ENCODE results near the gene MED29.

Gene MED29

DNA sequence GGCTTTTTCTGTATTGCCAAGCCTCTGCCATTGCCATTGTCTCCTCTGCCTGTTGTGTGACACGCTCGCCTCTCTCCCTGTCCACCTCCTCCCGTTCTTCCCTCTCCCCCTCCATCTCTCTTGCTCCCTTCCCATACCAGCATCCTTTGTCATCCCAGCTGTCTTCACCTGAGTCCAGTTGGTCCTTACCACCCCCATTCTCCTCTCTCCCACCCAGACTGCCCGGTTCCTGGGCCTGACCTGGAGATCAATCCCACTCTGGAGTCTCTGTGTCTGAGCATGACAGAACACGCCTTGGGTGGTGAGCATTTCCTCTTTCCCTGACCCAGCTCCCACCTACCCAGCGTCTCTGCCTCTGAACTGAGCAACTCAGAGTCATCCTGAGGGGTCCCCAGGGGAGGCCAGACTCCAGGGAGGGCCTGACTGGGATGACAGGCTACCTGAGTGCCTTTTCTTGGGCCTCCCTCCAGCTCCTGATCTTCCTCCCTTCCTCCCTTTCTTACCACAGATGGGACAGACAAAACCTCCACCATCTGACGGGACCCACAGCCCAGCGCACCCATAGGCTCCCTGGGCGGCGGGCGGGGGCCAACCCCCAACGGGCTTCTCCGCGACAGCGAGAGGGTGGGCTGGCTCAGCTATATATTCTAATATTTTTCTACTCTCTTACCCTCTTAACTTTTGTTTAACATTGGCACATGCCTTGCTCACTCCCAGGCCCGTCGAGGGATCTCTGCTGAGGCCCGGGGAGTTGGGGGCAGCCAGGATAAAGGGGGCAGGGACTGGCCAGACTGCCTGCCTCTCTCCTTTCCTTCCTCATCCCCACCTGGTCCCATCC, 8.0 kb upstream of the MED29 start:
- Histone ChIP-seq H3K9me3 (ENCODE audit: control insufficient read depth, low read length) (no peaks in the 10 kb centered on the region), H3K4me1 (ENCODE audit: control insufficient read depth, insufficient read depth, low read length, poor library complexity, severe bottlenecking) (peaks cover 3% of the 10 kb centered on the region), H3K27ac (ENCODE audit: low read depth, low read length, severe bottlenecking) (no peak overlapping the region), H3K4me3 (ENCODE audit: extremely low read depth, insufficient read depth, low read length, poor library complexity, severe bottlenecking) (no peak overlapping the region), H3K36me3 (ENCODE audit: control insufficient read depth, insufficient read depth, low read length) (peaks cover 95% of the 10 kb centered on the region)
- WGBS, 2 experiments (ENCODE audit: insufficient coverage in 2 of 2), result 97% methylated on average over 15 to 17 of the region's 18 CpGs

DNA sequence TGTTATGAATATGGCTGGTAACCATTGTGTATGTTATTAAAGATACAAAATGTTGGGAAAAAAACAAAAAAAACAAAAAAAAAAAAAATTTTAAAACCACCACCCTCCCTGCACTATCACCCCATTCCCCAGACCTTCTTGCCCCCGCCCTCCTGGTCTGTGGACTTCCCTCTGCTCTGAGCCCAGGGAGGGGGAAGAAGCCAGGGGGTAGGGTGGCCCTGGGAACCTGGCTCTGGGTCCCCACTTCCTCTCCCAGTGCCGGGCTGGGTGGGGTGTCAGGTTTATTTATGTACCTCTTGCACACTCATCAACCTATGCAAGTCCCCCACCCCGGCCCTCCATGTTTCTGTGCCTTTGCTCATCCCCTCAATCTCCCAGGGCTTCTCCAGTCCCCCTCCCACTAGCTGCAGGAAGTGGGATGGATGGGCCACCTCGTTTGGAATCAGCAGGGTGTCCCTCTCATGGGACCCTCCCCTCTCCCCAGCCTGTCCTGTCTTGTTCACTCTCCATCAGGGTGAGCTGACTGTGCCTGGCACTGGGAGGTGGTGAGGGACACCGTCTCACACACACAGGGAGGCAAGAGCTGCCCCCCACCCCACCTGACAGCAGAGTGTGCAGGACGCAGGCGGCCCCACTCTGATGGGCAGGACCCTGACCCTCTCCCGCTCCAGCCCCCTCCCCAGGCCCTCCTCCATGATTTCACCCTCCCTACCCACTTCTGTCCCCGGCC, 6.2 kb upstream of the MED29 start:
- Histone ChIP-seq H3K4me1 (ENCODE audit: control insufficient read depth, insufficient read depth, low read length, poor library complexity, severe bottlenecking) (peaks cover 10% of the 10 kb centered on the region), H3K36me3 (ENCODE audit: control insufficient read depth, insufficient read depth, low read length) (peaks cover 94% of the 10 kb centered on the region), H3K27ac (ENCODE audit: low read depth, low read length, severe bottlenecking) (peak overlapping the region; percentile 16), H3K4me3 (ENCODE audit: extremely low read depth, insufficient read depth, low read length, poor library complexity, severe bottlenecking) (no peak overlapping the region), H3K9me3 (ENCODE audit: control insufficient read depth, low read length) (no peaks in the 10 kb centered on the region)
- 67 to 100% methylated on average over 1 of the region's 9 CpGs for WGBS, 2 experiments (ENCODE audit: insufficient coverage in 2 of 2)

DNA sequence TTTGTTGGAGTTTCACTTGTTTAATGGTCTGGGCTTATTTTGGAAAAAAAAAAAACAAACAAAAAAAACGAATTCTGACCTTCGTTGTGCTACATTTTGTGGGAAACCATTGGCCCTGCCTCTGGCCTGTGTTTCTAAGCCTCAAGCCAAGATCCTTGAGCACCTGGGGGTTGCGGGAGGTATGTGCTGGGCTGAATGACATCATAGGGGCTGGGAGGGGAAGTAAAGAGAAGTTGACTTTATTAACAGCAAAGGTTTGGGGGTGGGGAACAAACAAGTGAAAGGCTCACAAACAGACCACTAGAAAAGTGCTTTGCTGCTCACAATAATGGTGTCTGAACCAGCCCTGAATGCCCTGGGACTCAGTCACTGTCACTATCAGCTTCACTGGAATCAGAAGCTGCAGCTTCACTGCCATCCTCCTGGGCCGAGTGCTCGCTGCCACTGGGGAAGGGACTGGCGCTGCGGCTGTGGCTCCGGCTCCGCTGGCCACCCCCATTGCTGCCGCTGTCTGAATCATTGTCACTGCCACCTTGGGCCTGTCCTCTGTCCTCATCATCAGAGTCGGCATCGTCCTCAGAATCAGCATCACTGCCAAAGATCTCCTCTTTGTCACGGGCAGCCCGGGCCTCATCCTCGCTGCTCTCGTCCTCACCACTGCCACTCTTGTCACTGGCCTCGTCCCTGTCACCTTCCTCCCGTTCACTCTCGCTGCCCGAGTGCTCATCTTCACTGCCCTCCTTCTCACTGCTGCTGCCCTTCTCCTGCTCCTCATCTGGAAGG, 5.4 kb upstream of the MED29 start:
- Histone ChIP-seq H3K4me3 (ENCODE audit: extremely low read depth, insufficient read depth, low read length, poor library complexity, severe bottlenecking) (no peak overlapping the region), H3K9me3 (ENCODE audit: control insufficient read depth, low read length) (no peaks in the 10 kb centered on the region), H3K36me3 (ENCODE audit: control insufficient read depth, insufficient read depth, low read length) (peaks cover 87% of the 10 kb centered on the region), H3K27ac (ENCODE audit: low read depth, low read length, severe bottlenecking) (peak overlapping the region; percentile 31), H3K4me1 (ENCODE audit: control insufficient read depth, insufficient read depth, low read length, poor library complexity, severe bottlenecking) (peaks cover 11% of the 10 kb centered on the region)
- WGBS, 2 experiments (ENCODE audit: insufficient coverage in 2 of 2), result 88 to 93% methylated on average over 17 to 20 of the region's 20 CpGs

DNA sequence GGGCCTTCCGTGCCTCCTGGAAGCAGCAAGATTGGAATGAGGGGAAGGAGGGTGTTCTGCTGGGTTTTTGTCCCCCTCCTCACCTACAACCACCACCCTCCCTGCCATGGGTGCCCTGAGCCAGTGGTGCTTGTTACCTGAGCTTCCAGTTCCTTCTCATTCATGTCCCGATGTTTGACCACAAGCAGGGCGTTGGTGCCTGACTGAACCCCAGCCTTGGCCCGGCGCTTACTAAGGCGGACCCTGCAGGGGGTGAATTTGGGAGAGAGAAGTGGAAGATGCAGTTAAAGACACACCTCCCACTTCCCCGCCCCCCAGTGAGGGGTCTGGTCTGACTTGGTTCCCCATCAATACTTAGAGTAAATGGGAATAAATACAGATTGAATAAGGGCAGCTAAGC, 4.6 kb upstream of the MED29 start:
- 93 to 95% methylated on average over 2 to 4 of the region's 7 CpGs for WGBS, 2 experiments (ENCODE audit: insufficient coverage in 2 of 2)
- H3K4me1 ChIP-seq (ENCODE audit: control insufficient read depth, insufficient read depth, low read length, poor library complexity, severe bottlenecking), result peaks cover 11% of the 10 kb centered on the region
- peak overlapping the region; percentile 31 for H3K27ac ChIP-seq (ENCODE audit: low read depth, low read length, severe bottlenecking)
- H3K36me3 ChIP-seq (ENCODE audit: control insufficient read depth, insufficient read depth, low read length), result peaks cover 80% of the 10 kb centered on the region
- no peaks in the 10 kb centered on the region for H3K9me3 ChIP-seq (ENCODE audit: control insufficient read depth, low read length)
- H3K4me3 ChIP-seq (ENCODE audit: extremely low read depth, insufficient read depth, low read length, poor library complexity, severe bottlenecking), result no peak overlapping the region

DNA sequence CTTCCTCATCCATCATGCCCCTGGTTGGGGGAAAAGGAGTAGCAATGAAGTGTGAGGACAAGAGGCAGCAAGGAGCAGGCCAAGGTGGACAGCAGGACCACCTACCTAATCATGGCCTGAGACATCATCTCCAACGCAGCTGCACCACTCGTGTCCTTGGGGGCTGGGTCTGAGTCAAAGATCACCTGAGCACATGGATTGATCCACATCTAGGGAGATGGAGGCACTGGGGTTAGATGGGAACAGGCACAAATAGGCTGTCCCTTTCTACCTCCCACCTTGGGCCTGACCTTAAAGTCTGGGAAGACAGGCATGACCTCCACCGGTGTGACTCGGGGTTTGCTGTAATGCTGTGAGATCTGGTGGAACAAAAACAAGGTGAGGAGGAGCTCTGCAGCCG, 2.5 kb upstream of the MED29 start:
- no peak overlapping the region for H3K4me3 ChIP-seq (ENCODE audit: extremely low read depth, insufficient read depth, low read length, poor library complexity, severe bottlenecking)
- peaks cover 71% of the 10 kb centered on the region for H3K36me3 ChIP-seq (ENCODE audit: control insufficient read depth, insufficient read depth, low read length)
- no peak overlapping the region for H3K27ac ChIP-seq (ENCODE audit: low read depth, low read length, severe bottlenecking)
- peaks cover 15% of the 10 kb centered on the region for H3K4me1 ChIP-seq (ENCODE audit: control insufficient read depth, insufficient read depth, low read length, poor library complexity, severe bottlenecking)
- no peaks in the 10 kb centered on the region for H3K9me3 ChIP-seq (ENCODE audit: control insufficient read depth, low read length)
- 73 to 97% methylated on average over 3 to 5 of the region's 5 CpGs for WGBS, 2 experiments (ENCODE audit: insufficient coverage in 2 of 2)

DNA sequence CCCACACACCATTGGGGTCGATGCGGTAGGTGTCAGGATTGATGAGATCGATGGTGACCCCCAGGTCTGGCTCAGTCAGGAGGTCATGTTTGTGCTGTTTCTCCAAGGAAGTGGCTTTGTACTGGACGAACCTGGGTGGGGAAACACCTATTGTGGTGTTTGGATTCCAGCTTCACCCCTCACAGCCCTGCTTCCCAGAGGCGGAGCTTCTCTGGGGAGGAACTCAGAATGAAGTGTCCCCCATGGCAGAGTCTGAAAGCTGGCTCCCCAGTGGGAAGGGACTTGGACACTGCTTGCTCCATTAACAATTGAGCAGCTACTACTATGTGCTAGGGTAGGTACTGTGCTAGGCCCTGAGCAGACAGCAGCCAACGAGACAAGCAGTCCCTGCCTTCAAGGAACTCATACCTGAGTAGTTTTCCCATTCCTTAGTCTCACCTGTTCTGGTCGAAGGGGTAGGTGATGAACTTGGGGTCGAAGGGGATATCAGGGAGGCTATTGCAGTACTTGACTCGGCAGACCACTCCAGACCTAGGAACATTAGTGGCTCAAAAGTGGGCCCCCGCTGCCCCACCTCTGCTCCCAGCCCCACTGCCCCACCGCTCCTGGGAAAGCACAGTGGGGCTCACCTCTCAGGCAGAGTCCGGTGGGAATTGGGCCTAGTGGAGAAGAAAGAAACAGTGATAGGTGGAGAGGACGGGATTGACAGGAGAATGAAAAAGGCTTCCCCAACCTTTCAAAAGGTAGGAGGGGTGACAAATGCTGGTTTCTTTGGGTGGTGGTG, 1.4 kb upstream of the MED29 start:
- Histone ChIP-seq H3K4me1 (ENCODE audit: control insufficient read depth, insufficient read depth, low read length, poor library complexity, severe bottlenecking) (peaks cover 15% of the 10 kb centered on the region), H3K9me3 (ENCODE audit: control insufficient read depth, low read length) (no peaks in the 10 kb centered on the region), H3K27ac (ENCODE audit: low read depth, low read length, severe bottlenecking) (peak overlapping the region; percentile 98), H3K4me3 (ENCODE audit: extremely low read depth, insufficient read depth, low read length, poor library complexity, severe bottlenecking) (peak overlapping the region; percentile 94), H3K36me3 (ENCODE audit: control insufficient read depth, insufficient read depth, low read length) (peaks cover 68% of the 10 kb centered on the region)
- 84 to 96% methylated on average over 4 to 5 of the region's 13 CpGs for WGBS, 2 experiments (ENCODE audit: insufficient coverage in 2 of 2)

DNA sequence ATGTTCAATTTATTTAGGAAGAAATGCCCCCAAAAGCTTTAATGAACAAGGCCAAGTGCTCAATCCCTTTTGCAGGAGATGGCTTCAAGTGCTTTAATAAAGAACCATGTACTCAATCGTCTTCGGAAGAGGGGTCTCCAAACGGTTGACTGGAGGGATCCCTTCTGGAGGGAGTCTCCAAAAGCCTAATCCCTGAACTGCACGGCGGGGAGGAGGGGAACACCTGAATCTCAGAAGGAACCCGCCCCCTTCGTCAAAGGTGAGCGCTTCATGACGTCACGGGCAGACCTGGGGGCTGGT, 777 bp upstream of the MED29 start:
- H3K9me3 ChIP-seq (ENCODE audit: control insufficient read depth, low read length), result no peaks in the 10 kb centered on the region
- peaks cover 15% of the 10 kb centered on the region for H3K4me1 ChIP-seq (ENCODE audit: control insufficient read depth, insufficient read depth, low read length, poor library complexity, severe bottlenecking)
- peak overlapping the region; percentile 98 for H3K27ac ChIP-seq (ENCODE audit: low read depth, low read length, severe bottlenecking)
- 0 to 2% methylated on average over 10 of the region's 10 CpGs for WGBS, 2 experiments (ENCODE audit: insufficient coverage in 2 of 2)
- peaks cover 66% of the 10 kb centered on the region for H3K36me3 ChIP-seq (ENCODE audit: control insufficient read depth, insufficient read depth, low read length)
- H3K4me3 ChIP-seq (ENCODE audit: extremely low read depth, insufficient read depth, low read length, poor library complexity, severe bottlenecking), result peak overlapping the region; percentile 94

DNA sequence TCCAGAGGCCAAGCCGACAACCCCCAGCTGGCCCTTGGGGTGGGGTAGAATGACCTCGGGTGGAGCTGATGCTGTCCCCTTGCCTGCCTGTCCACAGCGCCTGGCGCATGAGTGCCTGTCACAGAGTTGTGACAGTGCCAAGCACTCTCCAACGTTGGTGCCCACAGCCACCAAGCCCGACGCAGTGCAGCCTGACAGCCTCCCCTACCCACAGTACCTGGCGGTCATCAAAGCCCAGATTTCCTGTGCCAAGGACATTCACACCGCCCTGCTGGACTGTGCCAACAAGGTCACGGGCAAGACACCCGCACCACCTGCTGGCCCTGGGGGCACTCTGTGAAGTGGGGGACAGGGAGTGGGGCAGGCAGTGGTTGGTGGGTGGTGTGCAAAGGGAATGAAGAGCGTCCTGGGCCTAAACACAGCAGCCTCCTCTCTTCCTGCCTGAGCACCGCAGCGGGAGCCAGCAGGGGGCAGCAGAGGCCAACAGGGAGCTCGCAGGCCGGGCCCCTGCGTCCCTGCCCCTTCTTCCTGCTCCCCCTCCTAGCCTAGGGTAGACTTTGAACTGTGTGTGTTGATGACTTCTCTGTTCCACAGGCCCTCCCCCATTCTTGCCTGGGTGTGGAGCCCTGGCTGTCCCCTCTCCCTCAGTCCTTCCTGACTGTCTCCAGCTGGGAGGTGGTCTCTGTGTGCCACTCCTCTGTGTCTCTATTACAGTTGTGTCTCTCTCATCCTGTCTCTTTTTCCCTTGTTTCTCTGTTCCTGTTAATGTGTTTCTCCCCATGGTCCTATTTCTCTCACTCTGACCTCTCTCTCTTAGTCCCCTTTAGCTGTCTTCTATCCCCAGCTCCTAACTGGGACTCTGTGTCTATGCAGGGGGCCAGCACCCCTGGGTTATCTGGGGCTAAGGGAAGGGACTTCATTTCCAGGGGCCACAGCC, 6.5 kb downstream of the MED29 start:
- 69 to 76% methylated on average over 7 to 10 of the region's 17 CpGs for WGBS, 2 experiments (ENCODE audit: insufficient coverage in 2 of 2)
- Histone ChIP-seq H3K36me3 (ENCODE audit: control insufficient read depth, insufficient read depth, low read length) (peaks cover 32% of the 10 kb centered on the region), H3K27ac (ENCODE audit: low read depth, low read length, severe bottlenecking) (peak overlapping the region; percentile 6), H3K4me3 (ENCODE audit: extremely low read depth, insufficient read depth, low read length, poor library complexity, severe bottlenecking) (no peak overlapping the region), H3K4me1 (ENCODE audit: control insufficient read depth, insufficient read depth, low read length, poor library complexity, severe bottlenecking) (peaks cover 26% of the 10 kb centered on the region), H3K9me3 (ENCODE audit: control insufficient read depth, low read length) (no peaks in the 10 kb centered on the region)

DNA sequence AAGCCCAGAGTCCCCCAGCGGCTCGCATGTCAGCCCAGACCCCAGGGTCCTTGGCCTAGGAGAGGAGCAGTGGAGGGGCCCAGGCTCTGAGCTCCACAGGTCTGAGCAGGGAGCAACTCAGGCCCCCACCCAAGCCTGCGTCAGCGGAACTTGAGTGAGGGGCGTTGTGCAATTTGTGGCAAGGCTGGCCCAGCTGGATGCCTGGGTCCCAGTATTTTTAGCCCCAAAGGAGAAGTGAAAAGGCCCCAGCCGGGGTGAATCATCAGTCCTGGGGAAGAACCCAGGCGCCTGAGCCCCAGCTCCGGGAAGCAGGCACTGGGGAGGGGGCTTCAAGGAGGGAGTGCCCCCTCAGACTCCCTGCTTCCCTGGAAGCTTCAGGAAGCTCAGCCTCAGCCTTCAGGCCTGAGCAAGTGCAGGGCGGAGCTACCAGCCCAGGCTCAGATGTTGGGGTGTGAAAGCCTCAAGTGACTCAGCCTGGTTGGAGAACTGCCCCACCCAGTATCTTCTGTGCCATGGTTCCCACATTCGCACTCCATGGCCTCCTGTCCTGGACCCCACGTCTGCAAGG, 7.2 kb downstream of the MED29 start:
- H3K36me3 ChIP-seq (ENCODE audit: control insufficient read depth, insufficient read depth, low read length), result peaks cover 27% of the 10 kb centered on the region
- no peaks in the 10 kb centered on the region for H3K9me3 ChIP-seq (ENCODE audit: control insufficient read depth, low read length)
- H3K4me1 ChIP-seq (ENCODE audit: control insufficient read depth, insufficient read depth, low read length, poor library complexity, severe bottlenecking), result peaks cover 32% of the 10 kb centered on the region
- no peak overlapping the region for H3K4me3 ChIP-seq (ENCODE audit: extremely low read depth, insufficient read depth, low read length, poor library complexity, severe bottlenecking)
- peak overlapping the region; percentile 6 for H3K27ac ChIP-seq (ENCODE audit: low read depth, low read length, severe bottlenecking)
- WGBS, 2 experiments (ENCODE audit: insufficient coverage in 2 of 2), result 90 to 94% methylated on average over 11 of the region's 11 CpGs
